ENCODE measurements around the gene CHST11.
"Not testable (repeated sequence)": the region's sequence is repeated elsewhere in the genome, so short reads cannot be mapped to it uniquely, and the experiment has no call there.

CHST11 gene

DNA sequence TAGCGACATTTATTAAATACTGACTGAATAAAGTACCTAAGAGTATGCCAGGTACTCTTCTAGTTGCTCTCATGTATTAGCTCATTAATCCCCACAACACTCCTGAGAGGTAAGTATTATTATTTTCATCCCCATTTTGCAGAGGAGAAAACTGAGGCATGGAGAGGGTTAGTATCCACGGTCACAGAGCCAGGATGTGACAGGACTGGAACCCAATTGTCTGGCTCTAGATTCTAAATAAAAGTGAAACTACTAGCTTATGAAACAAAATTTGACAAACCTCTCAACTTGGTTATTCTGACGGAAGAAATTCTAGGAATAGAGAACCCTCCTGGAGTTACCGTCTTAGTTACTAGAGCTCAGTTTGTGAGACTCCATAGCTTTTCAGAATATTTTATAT, 112.2 kb downstream of the CHST11 start:
- TF ChIP-seq, protein P1, sequence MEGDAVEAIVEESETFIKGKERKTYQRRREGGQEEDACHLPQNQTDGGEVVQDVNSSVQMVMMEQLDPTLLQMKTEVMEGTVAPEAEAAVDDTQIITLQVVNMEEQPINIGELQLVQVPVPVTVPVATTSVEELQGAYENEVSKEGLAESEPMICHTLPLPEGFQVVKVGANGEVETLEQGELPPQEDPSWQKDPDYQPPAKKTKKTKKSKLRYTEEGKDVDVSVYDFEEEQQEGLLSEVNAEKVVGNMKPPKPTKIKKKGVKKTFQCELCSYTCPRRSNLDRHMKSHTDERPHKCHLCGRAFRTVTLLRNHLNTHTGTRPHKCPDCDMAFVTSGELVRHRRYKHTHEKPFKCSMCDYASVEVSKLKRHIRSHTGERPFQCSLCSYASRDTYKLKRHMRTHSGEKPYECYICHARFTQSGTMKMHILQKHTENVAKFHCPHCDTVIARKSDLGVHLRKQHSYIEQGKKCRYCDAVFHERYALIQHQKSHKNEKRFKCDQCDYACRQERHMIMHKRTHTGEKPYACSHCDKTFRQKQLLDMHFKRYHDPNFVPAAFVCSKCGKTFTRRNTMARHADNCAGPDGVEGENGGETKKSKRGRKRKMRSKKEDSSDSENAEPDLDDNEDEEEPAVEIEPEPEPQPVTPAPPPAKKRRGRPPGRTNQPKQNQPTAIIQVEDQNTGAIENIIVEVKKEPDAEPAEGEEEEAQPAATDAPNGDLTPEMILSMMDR (IDR thresholded peaks at IDR 0.05; ENCODE audit: control insufficient read depth, extremely low read depth, insufficient read depth): no peak
- no peak overlapping the region for H3K4me3 ChIP-seq (ENCODE audit: low read depth, low read length)
- DNase-seq (ENCODE audit: low read depth): no peak

DNA sequence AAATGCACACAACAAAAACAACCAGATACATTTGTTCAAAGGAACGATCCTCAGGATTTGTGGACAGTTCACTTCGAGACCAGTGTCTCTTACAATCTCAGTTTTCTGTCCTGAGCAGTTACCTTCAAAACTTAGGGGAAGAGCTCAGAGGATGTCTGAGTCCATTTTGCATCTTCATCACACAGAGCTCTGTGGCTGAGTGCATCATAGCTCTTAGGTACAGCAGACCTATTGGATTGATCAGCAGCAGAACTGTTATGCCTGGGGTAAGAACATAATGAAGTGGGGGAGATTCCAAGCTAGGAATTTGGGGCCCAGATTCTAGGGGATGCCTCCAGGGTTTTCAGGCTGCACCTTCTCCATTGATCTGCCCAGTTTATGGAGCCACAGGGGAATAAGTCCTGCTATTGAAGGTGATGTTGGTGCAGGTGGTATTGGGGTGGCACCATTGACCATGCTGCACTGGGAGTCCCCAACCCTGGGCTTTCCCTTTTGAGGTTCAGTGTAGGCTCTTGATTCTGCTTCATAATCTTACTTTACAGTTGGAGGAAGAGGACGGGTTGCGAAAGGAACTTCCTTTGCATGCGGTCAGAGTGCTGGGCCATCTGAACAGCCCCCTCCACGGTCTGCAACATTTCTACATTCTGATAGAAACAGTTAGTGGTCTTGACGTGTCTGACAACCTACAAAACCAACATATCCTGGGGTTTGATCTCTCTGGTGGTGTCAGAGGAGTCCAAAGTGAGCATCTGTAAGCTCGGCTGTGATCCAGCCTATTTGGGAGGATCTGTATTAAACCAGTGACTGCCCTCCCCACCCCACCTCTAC, 112.8 kb downstream of the CHST11 start:
- no peak overlapping the region for H3K4me3 ChIP-seq (ENCODE audit: low read depth, low read length)
- DNase-seq (ENCODE audit: low read depth): no peak
- TF ChIP-seq, protein P1 (IDR thresholded peaks at IDR 0.05; ENCODE audit: control insufficient read depth, extremely low read depth, insufficient read depth): no peak

DNA sequence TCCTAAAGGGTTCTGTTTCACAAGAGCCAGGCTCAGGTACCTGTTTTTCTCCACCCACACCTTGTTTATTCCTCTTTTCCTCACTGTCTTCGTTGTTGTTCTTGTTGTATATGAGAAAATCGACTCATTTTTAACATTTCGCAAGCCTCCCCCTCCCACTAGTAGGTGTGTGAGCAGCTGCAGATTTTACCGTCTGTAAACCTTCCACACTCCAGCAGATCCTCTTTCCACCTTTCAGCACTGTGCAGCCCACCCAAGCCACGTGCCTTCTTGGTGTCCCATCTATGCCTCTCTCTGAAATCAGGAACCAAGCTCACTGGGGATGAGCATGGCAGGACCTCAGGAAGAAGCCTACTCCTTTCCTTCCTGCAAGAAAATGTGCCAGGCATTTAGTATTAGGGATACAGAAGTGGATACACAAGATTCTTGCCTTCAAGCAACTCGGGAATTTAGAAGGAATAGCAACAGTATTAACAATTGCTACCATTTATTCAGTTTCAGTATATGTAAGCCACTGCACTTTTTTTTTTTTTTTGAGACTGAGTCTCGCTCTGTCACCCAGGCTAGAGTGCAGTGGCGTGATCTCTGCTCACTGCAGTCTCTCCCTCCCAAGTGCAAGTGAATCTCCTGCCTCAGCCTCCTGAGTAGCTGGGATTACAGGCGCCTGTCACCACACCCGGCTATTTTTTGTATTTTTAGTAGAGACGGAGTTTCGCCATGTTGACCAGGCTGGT, 113.6 kb downstream of the CHST11 start:
- TF ChIP-seq, protein P1 (IDR thresholded peaks at IDR 0.05; ENCODE audit: control insufficient read depth, extremely low read depth, insufficient read depth): no peak
- no peak for DNase-seq (ENCODE audit: low read depth)
- no peak overlapping the region for H3K4me3 ChIP-seq (ENCODE audit: low read depth, low read length)

DNA sequence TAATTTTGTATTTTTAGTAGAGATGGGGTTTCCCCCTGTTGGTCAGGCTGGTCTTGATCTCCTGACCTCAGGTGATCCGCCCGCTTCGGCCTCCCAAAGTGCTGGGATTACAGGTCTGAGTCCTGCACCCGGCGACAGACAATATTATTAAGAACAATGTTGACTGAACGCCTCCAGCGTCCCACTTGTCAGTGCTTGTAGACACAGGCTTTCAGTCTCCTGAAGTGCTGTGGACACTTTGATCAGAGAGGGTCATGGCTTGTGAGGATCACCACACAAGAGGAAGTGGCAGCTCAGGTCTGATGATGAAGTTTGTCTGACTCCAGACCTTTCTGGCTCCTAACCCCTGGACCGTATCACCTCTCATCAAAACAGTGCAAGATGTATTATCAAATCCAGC, 114.6 kb downstream of the CHST11 start:
- TF ChIP-seq, protein P1 (IDR thresholded peaks at IDR 0.05; ENCODE audit: control insufficient read depth, extremely low read depth, insufficient read depth): no peak
- H3K4me3 ChIP-seq (ENCODE audit: low read depth, low read length): no peak overlapping the region
- DNase-seq (ENCODE audit: low read depth): no peak

DNA sequence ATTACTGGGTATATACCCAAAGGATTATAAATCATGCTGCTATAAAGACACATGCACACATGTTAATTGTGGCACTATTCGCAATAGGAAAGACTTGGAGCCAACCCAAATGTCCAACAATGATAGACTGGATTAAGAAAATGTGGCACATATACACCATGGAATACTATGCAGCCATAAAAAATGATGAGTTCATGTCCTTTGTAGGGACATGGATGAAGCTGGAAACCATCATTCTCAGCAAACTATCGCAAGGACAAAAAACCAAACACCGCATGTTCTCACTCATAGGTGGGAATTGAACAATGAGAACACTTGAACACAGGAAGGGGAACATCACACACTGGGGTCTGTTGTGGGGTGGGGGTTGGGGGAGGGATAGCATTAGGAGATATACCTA, 117.6 kb downstream of the CHST11 start:
- not testable (repeated sequence) for H3K4me3 ChIP-seq (ENCODE audit: low read depth, low read length); DNase-seq (ENCODE audit: low read depth)

DNA sequence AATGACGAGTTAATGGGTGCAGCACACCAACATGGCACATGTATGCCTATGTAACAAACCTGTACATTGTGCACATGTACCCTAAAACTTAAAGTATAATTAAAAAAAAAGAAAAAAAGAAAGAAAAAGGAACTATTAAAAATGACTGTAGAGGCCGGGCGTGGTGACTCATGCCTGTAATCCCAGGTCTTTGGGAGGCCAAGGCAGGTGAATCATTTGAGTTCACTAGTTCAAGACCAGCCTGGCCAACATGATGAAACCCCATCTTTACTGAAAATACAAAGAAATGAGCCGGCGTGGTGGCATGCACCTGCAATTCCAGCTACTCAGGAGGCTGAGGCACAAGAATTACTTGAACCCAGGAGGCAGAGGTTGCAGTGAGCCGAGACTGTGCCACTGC, 118.0 kb downstream of the CHST11 start:
- DNase-seq (ENCODE audit: low read depth); H3K4me3 ChIP-seq (ENCODE audit: low read depth, low read length): not testable (repeated sequence)

DNA sequence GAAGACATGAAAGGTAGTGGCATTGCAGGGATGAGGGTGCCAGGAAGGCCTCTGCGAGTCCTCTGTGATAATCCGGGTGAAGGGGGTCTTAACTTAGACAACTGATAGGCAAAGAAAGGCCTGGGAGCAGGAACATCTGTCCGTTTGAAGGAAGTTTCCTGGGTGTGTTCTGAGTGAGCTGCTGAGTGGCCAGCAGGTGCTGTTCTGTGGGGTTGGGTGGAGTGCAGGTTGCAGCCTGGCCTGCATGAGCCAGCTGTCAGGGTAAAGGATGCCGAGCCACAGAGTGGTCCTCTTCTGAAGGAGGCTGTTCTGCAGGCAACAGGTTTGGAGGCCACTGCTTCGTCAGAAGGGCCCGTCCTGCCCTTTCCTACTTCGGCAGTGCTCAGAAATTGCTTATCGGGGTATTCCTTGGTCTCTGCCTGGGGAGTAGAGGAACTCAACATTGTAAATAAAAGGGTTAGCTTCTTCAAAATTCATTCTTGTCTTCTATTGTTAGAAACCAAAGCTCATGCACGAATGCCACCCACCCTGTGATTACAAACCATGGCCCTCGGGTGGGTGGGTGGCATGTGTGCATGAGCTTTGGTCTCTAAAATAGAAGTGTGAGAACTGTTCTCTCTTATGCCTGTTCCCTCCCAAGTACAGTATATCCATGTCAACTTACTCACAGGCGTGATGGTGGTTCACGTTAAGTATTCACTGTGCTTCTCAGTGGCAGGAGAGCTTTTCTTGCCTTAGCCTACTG, 118.9 kb downstream of the CHST11 start:
- DNase-seq (ENCODE audit: low read depth): no peak
- TF ChIP-seq, protein P1 (IDR thresholded peaks at IDR 0.05; ENCODE audit: control insufficient read depth, extremely low read depth, insufficient read depth): no peak

More for the DNA sequence above, 118.9 kb downstream of the CHST11 start:
- no peak overlapping the region for H3K4me3 ChIP-seq (ENCODE audit: low read depth, low read length)
